DOHH2 (cell line): ENCODE results near the gene ANKRD6.

ENCODE experiments used
- H3F3A ChIP-seq: fragments of 200-600 bp; sonication (generic), shearing (Covaris generic); 2 replicates; pipeline ENCODE4 v1.6.0; 2016; ENCODE audit warnings: antibody characterized with exemption, mild to moderate bottlenecking; ENCODE audit not compliant: control insufficient read depth, insufficient read depth
- H3K27ac ChIP-seq: fragments of 200-600 bp; sonication (generic); 2 replicates; pipeline ENCODE4 v1.5.1; 2014; ENCODE audit warnings: low read depth, mild to moderate bottlenecking, low read length, moderate library complexity
- H3K27me3 ChIP-seq: fragments of 200-600 bp; sonication (generic); 2 replicates; pipeline ENCODE4 v1.6.1; 2014; ENCODE audit warnings: mild to moderate bottlenecking, low read length, mixed read lengths; ENCODE audit not compliant: control insufficient read depth
- H3K36me3 ChIP-seq: fragments of 200-600 bp; sonication (generic); 2 replicates; pipeline ENCODE4 v1.6.1; 2014; ENCODE audit warnings: mild to moderate bottlenecking, low read length, moderate library complexity, mixed read lengths; ENCODE audit not compliant: control insufficient read depth
- H3K4me1 ChIP-seq: fragments of 200-600 bp; sonication (generic); 2 replicates; pipeline ENCODE4 v1.6.1; 2014; ENCODE audit warnings: mild to moderate bottlenecking, low read length, mixed read lengths; ENCODE audit not compliant: control insufficient read depth
- H3K4me2 ChIP-seq: fragments of 200-600 bp; sonication (generic); 2 replicates; pipeline ENCODE4 v1.6.0; 2014; ENCODE audit warnings: mild to moderate bottlenecking, low read length, moderate library complexity
- H3K4me3 ChIP-seq: fragments of 200-600 bp; sonication (generic); 2 replicates; pipeline ENCODE4 v1.5.1; 2014; ENCODE audit warnings: mild to moderate bottlenecking, low read length, mixed read lengths
- H3K79me2 ChIP-seq: fragments of 200-600 bp; sonication (generic); 2 replicates; pipeline ENCODE4 v1.6.1; 2014; ENCODE audit warnings: mild to moderate bottlenecking, low read length, mixed read lengths; ENCODE audit not compliant: control insufficient read depth
- H3K9me2 ChIP-seq: fragments of 200-600 bp; sonication (generic); replicated peaks from 2 replicates; pipeline ENCODE4 v1.6.1; 2014; ENCODE audit warnings: mild to moderate bottlenecking, low read length, mixed read lengths; ENCODE audit not compliant: control insufficient read depth
- H3K9me3 ChIP-seq: fragments of 200-600 bp; sonication (generic); 2 replicates; pipeline ENCODE4 v1.6.1; 2014; ENCODE audit warnings: antibody characterized with exemption, low read length, mixed read lengths; ENCODE audit not compliant: control insufficient read depth, insufficient read depth
- H4K20me1 ChIP-seq: fragments of 200-600 bp; sonication (generic); 2 replicates; pipeline ENCODE4 v1.6.0; 2014; ENCODE audit warnings: low read depth, mild to moderate bottlenecking, antibody characterized with exemption, low read length, moderate library complexity; ENCODE audit not compliant: control insufficient read depth, insufficient read depth
- EZH2phosphoT487 ChIP-seq: fragments of 200-600 bp; sonication (generic); IDR thresholded peaks from 2 replicates; pipeline ENCODE4 v1.6.1; 2017; ENCODE audit warnings: borderline replicate concordance, mild to moderate bottlenecking, antibody characterized with exemption, low read length, moderate library complexity, mixed read lengths
- TF ChIP-seq, protein P1 (sequence below): fragments of 200-600 bp; sonication (generic); IDR thresholded peaks from one replicate; pipeline ENCODE4 v1.5.1; 2014; ENCODE audit warnings: antibody characterized with exemption, mild to moderate bottlenecking, low read depth, low read length; ENCODE audit not compliant: poor library complexity, severe bottlenecking

ANKRD6 gene

GRCh38 chr6:89415185-89415584 is 17.8 kb upstream of the ANKRD6 start:
- TF ChIP-seq EZH2phosphoT487 = no peak
- TF ChIP-seq, protein P1, sequence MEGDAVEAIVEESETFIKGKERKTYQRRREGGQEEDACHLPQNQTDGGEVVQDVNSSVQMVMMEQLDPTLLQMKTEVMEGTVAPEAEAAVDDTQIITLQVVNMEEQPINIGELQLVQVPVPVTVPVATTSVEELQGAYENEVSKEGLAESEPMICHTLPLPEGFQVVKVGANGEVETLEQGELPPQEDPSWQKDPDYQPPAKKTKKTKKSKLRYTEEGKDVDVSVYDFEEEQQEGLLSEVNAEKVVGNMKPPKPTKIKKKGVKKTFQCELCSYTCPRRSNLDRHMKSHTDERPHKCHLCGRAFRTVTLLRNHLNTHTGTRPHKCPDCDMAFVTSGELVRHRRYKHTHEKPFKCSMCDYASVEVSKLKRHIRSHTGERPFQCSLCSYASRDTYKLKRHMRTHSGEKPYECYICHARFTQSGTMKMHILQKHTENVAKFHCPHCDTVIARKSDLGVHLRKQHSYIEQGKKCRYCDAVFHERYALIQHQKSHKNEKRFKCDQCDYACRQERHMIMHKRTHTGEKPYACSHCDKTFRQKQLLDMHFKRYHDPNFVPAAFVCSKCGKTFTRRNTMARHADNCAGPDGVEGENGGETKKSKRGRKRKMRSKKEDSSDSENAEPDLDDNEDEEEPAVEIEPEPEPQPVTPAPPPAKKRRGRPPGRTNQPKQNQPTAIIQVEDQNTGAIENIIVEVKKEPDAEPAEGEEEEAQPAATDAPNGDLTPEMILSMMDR = no peak
- Histone ChIP-seq H3F3A (peaks cover 15% of the 10 kb centered on the region), H3K36me3 (no peaks in the 10 kb centered on the region), H3K4me3 (no peak overlapping the region), H3K27ac (no peak overlapping the region), H3K27me3 (peaks cover 56% of the 10 kb centered on the region), H4K20me1 (no peaks in the 10 kb centered on the region), H3K4me2 (no peak overlapping the region), H3K9me2 (no peaks in the 10 kb centered on the region), H3K4me1 (peaks cover 27% of the 10 kb centered on the region), H3K79me2 (no peaks in the 10 kb centered on the region), H3K9me3 (no peaks in the 10 kb centered on the region)

DNA sequence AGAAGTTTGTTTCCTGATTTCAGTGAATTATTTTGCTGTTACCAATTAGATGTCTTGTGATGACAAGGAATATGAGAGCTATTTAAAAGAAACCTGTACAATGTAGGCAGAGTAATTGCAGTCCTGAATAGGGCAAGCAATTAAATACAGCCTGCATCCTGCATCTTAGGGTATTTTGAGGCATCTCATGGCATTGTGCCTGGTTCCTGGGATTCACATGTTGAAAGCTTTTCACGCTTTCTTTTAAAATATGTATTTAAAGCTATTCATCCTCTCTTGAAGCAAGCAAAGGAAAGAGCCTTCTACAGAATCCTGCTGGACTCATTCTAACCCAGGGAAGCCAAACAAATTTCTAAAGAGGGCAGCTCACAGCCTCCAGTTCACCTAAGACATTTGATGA is 16.2 kb upstream of the ANKRD6 start:
- Histone ChIP-seq H4K20me1 (no peaks in the 10 kb centered on the region), H3K36me3 (no peaks in the 10 kb centered on the region), H3F3A (no peaks in the 10 kb centered on the region), H3K4me3 (no peak overlapping the region), H3K4me1 (peaks cover 11% of the 10 kb centered on the region), H3K79me2 (no peaks in the 10 kb centered on the region), H3K27me3 (peaks cover 45% of the 10 kb centered on the region), H3K4me2 (no peak overlapping the region), H3K9me3 (no peaks in the 10 kb centered on the region), H3K27ac (no peak overlapping the region), H3K9me2 (no peaks in the 10 kb centered on the region)
- no peak for TF ChIP-seq EZH2phosphoT487
- TF ChIP-seq, protein P1 = no peak

- no peak for TF ChIP-seq EZH2phosphoT487
- TF ChIP-seq, protein P1 = no peak
- peaks cover 16% of the 10 kb centered on the region for H3K4me1 ChIP-seq
- H3K36me3 ChIP-seq = no peaks in the 10 kb centered on the region
- no peak overlapping the region for H3K4me2 ChIP-seq
- no peaks in the 10 kb centered on the region for H3K9me2 ChIP-seq
- peaks cover 4% of the 10 kb centered on the region; the same call in 1 of the 2 replicates for H3F3A ChIP-seq
- H3K4me3 ChIP-seq = no peak overlapping the region
- H3K27me3 ChIP-seq = peaks cover 40% of the 10 kb centered on the region
- H3K9me3 ChIP-seq = no peaks in the 10 kb centered on the region
- H4K20me1 ChIP-seq = no peaks in the 10 kb centered on the region
- no peaks in the 10 kb centered on the region for H3K79me2 ChIP-seq
- no peak overlapping the region for H3K27ac ChIP-seq
Measured at GRCh38 chr6:89430201-89430962, 2.6 kb upstream of the ANKRD6 start.
